Measurements from ENCODE around the gene ABAT.

The ABAT gene

GRCh38 chr16:8752706-8753105, 78.3 kb downstream of the ABAT start:
- Histone ChIP-seq H3K27ac (ENCODE audit: low read depth, low read length) (no peak overlapping the region), H3K4me1 (ENCODE audit: control insufficient read depth, insufficient read depth, low read length) (peaks cover 7% of the 10 kb centered on the region; the same call in 1 of the 2 replicates), H3K9me3 (ENCODE audit: control insufficient read depth, insufficient read depth, low read depth, low read length) (no peaks in the 10 kb centered on the region), H3K4me3 (ENCODE audit: low read depth, low read length) (no peak overlapping the region), H3K9ac (ENCODE audit: low read length) (no peak overlapping the region), H3K27me3 (ENCODE audit: control insufficient read depth, insufficient read depth, low read length) (no peaks in the 10 kb centered on the region), H3K36me3 (ENCODE audit: control insufficient read depth, insufficient read depth, low read length) (no peaks in the 10 kb centered on the region)

GRCh38 chr16:8753416-8754054, 79.1 kb downstream of the ABAT start:
- no peaks in the 10 kb centered on the region for H3K27me3 ChIP-seq (ENCODE audit: control insufficient read depth, insufficient read depth, low read length)
- H3K36me3 ChIP-seq (ENCODE audit: control insufficient read depth, insufficient read depth, low read length) = no peaks in the 10 kb centered on the region

GRCh38 chr16:8756755-8757154, 82.3 kb downstream of the ABAT start:
- Histone ChIP-seq H3K36me3 (ENCODE audit: control insufficient read depth, insufficient read depth, low read length) (no peaks in the 10 kb centered on the region), H3K9ac (ENCODE audit: low read length) (no peak overlapping the region), H3K27me3 (ENCODE audit: control insufficient read depth, insufficient read depth, low read length) (no peaks in the 10 kb centered on the region), H3K4me1 (ENCODE audit: control insufficient read depth, insufficient read depth, low read length) (peaks cover 3% of the 10 kb centered on the region; the same call in 1 of the 2 replicates), H3K4me3 (ENCODE audit: low read depth, low read length) (no peak overlapping the region), H3K27ac (ENCODE audit: low read depth, low read length) (no peak overlapping the region), H3K9me3 (ENCODE audit: control insufficient read depth, insufficient read depth, low read depth, low read length) (no peaks in the 10 kb centered on the region)

More at GRCh38 chr16:8753416-8754054, 79.1 kb downstream of the ABAT start:
- Histone ChIP-seq H3K9ac (ENCODE audit: low read length) (no peak overlapping the region), H3K4me3 (ENCODE audit: low read depth, low read length) (no peak overlapping the region), H3K27ac (ENCODE audit: low read depth, low read length) (no peak overlapping the region), H3K4me1 (ENCODE audit: control insufficient read depth, insufficient read depth, low read length) (peaks cover 7% of the 10 kb centered on the region; the same call in 1 of the 2 replicates), H3K9me3 (ENCODE audit: control insufficient read depth, insufficient read depth, low read depth, low read length) (no peaks in the 10 kb centered on the region)

GRCh38 chr16:8758022-8758421, 83.6 kb downstream of the ABAT start:
- no peak overlapping the region for H3K4me3 ChIP-seq (ENCODE audit: low read depth, low read length)
- no peak overlapping the region for H3K9ac ChIP-seq (ENCODE audit: low read length)
- no peaks in the 10 kb centered on the region for H3K9me3 ChIP-seq (ENCODE audit: control insufficient read depth, insufficient read depth, low read depth, low read length)
- no peaks in the 10 kb centered on the region for H3K36me3 ChIP-seq (ENCODE audit: control insufficient read depth, insufficient read depth, low read length)
- H3K27ac ChIP-seq (ENCODE audit: low read depth, low read length) = no peak overlapping the region
- H3K27me3 ChIP-seq (ENCODE audit: control insufficient read depth, insufficient read depth, low read length) = no peaks in the 10 kb centered on the region
- no peaks in the 10 kb centered on the region for H3K4me1 ChIP-seq (ENCODE audit: control insufficient read depth, insufficient read depth, low read length)

GRCh38 chr16:8760021-8760420, 85.6 kb downstream of the ABAT start:
- Histone ChIP-seq H3K9me3 (ENCODE audit: control insufficient read depth, insufficient read depth, low read depth, low read length) (no peaks in the 10 kb centered on the region), H3K4me1 (ENCODE audit: control insufficient read depth, insufficient read depth, low read length) (peaks cover 13% of the 10 kb centered on the region), H3K9ac (ENCODE audit: low read length) (no peak overlapping the region), H3K27me3 (ENCODE audit: control insufficient read depth, insufficient read depth, low read length) (no peaks in the 10 kb centered on the region), H3K36me3 (ENCODE audit: control insufficient read depth, insufficient read depth, low read length) (no peaks in the 10 kb centered on the region), H3K4me3 (ENCODE audit: low read depth, low read length) (no peak overlapping the region), H3K27ac (ENCODE audit: low read depth, low read length) (no peak overlapping the region)

GRCh38 chr16:8761078-8761477, 86.7 kb downstream of the ABAT start:
- no peaks in the 10 kb centered on the region for H3K36me3 ChIP-seq (ENCODE audit: control insufficient read depth, insufficient read depth, low read length)
- H3K9me3 ChIP-seq (ENCODE audit: control insufficient read depth, insufficient read depth, low read depth, low read length) = no peaks in the 10 kb centered on the region
- no peak overlapping the region for H3K27ac ChIP-seq (ENCODE audit: low read depth, low read length)
- H3K9ac ChIP-seq (ENCODE audit: low read length) = no peak overlapping the region
- peaks cover 13% of the 10 kb centered on the region for H3K4me1 ChIP-seq (ENCODE audit: control insufficient read depth, insufficient read depth, low read length)
- no peak overlapping the region for H3K4me3 ChIP-seq (ENCODE audit: low read depth, low read length)
- no peaks in the 10 kb centered on the region for H3K27me3 ChIP-seq (ENCODE audit: control insufficient read depth, insufficient read depth, low read length)

GRCh38 chr16:8762254-8762653, 87.8 kb downstream of the ABAT start:
- no peaks in the 10 kb centered on the region for H3K27me3 ChIP-seq (ENCODE audit: control insufficient read depth, insufficient read depth, low read length)
- no peaks in the 10 kb centered on the region for H3K36me3 ChIP-seq (ENCODE audit: control insufficient read depth, insufficient read depth, low read length)
- H3K9ac ChIP-seq (ENCODE audit: low read length) = no peak overlapping the region
- no peaks in the 10 kb centered on the region for H3K9me3 ChIP-seq (ENCODE audit: control insufficient read depth, insufficient read depth, low read depth, low read length)
- H3K4me1 ChIP-seq (ENCODE audit: control insufficient read depth, insufficient read depth, low read length) = peaks cover 13% of the 10 kb centered on the region
- H3K4me3 ChIP-seq (ENCODE audit: low read depth, low read length) = no peak overlapping the region
- H3K27ac ChIP-seq (ENCODE audit: low read depth, low read length) = no peak overlapping the region

GRCh38 chr16:8763083-8763482, 88.7 kb downstream of the ABAT start:
- no peaks in the 10 kb centered on the region for H3K36me3 ChIP-seq (ENCODE audit: control insufficient read depth, insufficient read depth, low read length)
- H3K27me3 ChIP-seq (ENCODE audit: control insufficient read depth, insufficient read depth, low read length) = no peaks in the 10 kb centered on the region

GRCh38 chr16:8763899-8764298, 89.5 kb downstream of the ABAT start:
- H3K9ac ChIP-seq (ENCODE audit: low read length) = no peak overlapping the region

More at GRCh38 chr16:8763083-8763482, 88.7 kb downstream of the ABAT start:
- H3K27ac ChIP-seq (ENCODE audit: low read depth, low read length) = no peak overlapping the region
- H3K9me3 ChIP-seq (ENCODE audit: control insufficient read depth, insufficient read depth, low read depth, low read length) = no peaks in the 10 kb centered on the region
- H3K4me3 ChIP-seq (ENCODE audit: low read depth, low read length) = no peak overlapping the region
- peaks cover 13% of the 10 kb centered on the region for H3K4me1 ChIP-seq (ENCODE audit: control insufficient read depth, insufficient read depth, low read length)
- H3K9ac ChIP-seq (ENCODE audit: low read length) = no peak overlapping the region

GRCh38 chr16:8764525-8765250, 90.3 kb downstream of the ABAT start:
- Histone ChIP-seq H3K9me3 (ENCODE audit: control insufficient read depth, insufficient read depth, low read depth, low read length) (no peaks in the 10 kb centered on the region), H3K27me3 (ENCODE audit: control insufficient read depth, insufficient read depth, low read length) (no peaks in the 10 kb centered on the region), H3K36me3 (ENCODE audit: control insufficient read depth, insufficient read depth, low read length) (no peaks in the 10 kb centered on the region), H3K4me1 (ENCODE audit: control insufficient read depth, insufficient read depth, low read length) (peaks cover 13% of the 10 kb centered on the region), H3K9ac (ENCODE audit: low read length) (no peak overlapping the region), H3K4me3 (ENCODE audit: low read depth, low read length) (no peak overlapping the region), H3K27ac (ENCODE audit: low read depth, low read length) (no peak overlapping the region)

More at GRCh38 chr16:8763899-8764298, 89.5 kb downstream of the ABAT start:
- peaks cover 13% of the 10 kb centered on the region for H3K4me1 ChIP-seq (ENCODE audit: control insufficient read depth, insufficient read depth, low read length)
- no peaks in the 10 kb centered on the region for H3K36me3 ChIP-seq (ENCODE audit: control insufficient read depth, insufficient read depth, low read length)
- H3K4me3 ChIP-seq (ENCODE audit: low read depth, low read length) = no peak overlapping the region
- no peaks in the 10 kb centered on the region for H3K9me3 ChIP-seq (ENCODE audit: control insufficient read depth, insufficient read depth, low read depth, low read length)
- no peak overlapping the region for H3K27ac ChIP-seq (ENCODE audit: low read depth, low read length)
- H3K27me3 ChIP-seq (ENCODE audit: control insufficient read depth, insufficient read depth, low read length) = no peaks in the 10 kb centered on the region

GRCh38 chr16:8767176-8767575, 92.8 kb downstream of the ABAT start:
- H3K27me3 ChIP-seq (ENCODE audit: control insufficient read depth, insufficient read depth, low read length) = no peaks in the 10 kb centered on the region
- H3K9me3 ChIP-seq (ENCODE audit: control insufficient read depth, insufficient read depth, low read depth, low read length) = no peaks in the 10 kb centered on the region
- H3K27ac ChIP-seq (ENCODE audit: low read depth, low read length) = no peak overlapping the region
- H3K9ac ChIP-seq (ENCODE audit: low read length) = no peak overlapping the region
- H3K4me3 ChIP-seq (ENCODE audit: low read depth, low read length) = no peak overlapping the region
- H3K36me3 ChIP-seq (ENCODE audit: control insufficient read depth, insufficient read depth, low read length) = no peaks in the 10 kb centered on the region
- peaks cover 13% of the 10 kb centered on the region for H3K4me1 ChIP-seq (ENCODE audit: control insufficient read depth, insufficient read depth, low read length)

Data from HUES6 (cell line).